HG03457 (cell line): ENCODE results near the gene LILRB5.
"Not testable (repeated sequence)": the region's sequence is repeated elsewhere in the genome, so short reads cannot be mapped to it uniquely, and the experiment has no call there.

ENCODE experiments used
- ATAC-seq: cut with Tn5 transposase; IDR thresholded peaks from one replicate; pipeline ENCODE4 v1.9.1; 2021; ENCODE audit warnings: moderate number of reproducible peaks; ENCODE audit not compliant: unreplicated experiment

The LILRB5 gene

DNA sequence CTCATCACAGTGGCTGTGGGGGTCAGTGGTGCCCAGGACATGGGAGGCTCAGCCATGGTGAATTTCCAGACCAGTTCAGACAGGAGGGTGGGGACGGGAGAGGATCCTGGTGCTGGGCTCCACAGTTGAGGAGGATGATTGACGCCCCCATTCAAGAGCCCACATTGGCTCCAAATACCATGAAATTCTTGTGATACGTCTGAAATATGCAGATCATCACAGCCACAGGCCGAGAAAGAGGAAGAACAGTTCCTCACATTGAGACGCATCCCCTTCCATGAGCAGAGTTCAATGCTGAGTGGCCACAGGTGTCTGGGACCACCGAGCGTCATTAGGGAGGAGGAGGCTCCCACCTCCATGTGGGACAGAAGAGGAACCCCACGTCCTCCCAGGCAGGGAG lies 13.3 kb downstream of the LILRB5 start:
- not testable (repeated sequence) for ATAC-seq

DNA sequence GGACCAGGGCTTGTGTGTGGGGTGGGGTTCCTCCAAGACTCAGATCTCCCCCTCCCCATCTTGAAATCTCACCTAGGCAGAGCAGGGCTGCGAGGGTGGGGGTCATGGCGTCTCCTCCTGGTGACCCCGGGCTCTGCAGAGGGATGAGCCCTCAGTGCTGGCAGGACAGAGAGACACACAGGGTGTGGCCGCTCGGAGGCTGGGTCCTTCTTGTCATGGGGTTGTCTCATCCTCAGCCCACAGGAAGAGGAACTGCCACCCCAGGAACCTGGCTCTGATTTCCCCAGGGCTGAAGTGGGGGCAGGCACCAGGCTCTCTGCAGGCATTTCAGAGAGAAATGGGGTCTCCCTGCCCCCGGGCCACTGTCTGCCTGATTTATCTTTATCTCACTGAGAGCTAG lies 14.4 kb downstream of the LILRB5 start, which contains the start of gene LILRA6:
Gene LILRA6 (minus strand): TSS at position 145 of the 400 bp plus-strand sequence.
- not testable (repeated sequence) for ATAC-seq

DNA sequence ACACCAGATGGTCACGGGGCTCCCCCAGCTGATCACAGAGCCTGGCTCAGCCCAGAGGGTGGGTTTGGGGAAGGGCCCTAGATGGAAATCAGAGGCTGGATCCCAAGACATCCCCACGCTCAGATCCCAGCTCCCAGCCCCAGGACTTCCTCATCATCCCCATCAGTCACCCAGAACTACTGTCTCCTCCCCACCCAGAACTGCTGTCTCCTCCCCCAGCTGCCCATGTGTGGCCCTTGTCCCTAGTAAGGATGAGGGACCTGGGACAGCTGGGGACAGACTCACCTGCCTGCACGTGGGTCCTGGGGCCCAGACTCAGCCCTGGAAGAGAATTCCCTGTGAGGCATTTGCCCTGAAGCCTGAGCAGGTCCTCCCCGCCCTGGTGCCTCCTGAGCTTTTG lies 14.8 kb downstream of the LILRB5 start:
- not testable (repeated sequence) for ATAC-seq

DNA sequence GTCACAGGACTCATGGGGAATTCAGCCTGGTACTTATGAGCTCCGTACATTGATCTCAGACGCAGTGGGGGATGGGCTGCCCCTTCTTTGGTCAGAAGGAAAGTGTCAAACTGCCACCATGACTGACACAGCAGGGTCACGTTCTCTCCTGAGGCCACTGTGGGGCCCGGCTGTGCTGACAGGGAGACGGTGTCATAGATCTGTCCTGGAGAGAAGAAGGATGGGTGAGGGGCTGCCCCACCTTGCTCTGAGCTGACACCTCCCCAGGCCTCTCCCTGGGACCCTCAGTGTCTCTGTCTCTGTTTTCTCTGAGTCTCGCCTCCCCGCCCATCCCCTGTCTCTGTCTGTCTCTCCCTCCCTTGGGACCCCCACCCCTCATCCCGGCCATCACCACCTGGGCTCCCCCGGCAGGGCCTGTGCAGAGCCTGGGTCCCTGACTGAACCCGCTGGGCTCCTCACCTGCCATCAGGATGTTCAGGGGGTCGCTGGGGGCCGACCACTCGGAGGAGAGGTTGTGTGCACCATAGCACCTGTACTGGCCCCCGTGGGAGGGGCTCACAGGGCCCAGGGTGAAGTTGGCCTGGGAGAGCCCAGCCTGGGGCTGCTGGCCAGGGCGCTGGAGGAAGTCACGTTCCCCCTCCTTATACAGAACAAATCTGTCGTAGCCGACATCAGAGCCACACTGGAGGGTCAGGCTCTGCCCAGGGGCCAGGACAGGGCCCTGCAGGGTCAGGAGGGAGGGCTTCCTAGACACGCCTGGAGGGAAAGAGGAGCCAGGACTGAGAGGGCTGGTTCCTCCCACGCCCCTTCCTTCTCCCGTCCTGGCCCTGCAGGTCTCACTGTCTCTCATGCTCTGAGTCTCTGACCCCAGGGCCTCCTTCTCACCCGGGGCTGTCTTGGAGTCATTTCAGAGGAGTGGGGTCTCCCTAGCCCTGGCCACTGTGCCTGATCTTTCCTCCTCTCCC lies 16.4 kb downstream of the LILRB5 start:
- ATAC-seq, result not testable (repeated sequence)

DNA sequence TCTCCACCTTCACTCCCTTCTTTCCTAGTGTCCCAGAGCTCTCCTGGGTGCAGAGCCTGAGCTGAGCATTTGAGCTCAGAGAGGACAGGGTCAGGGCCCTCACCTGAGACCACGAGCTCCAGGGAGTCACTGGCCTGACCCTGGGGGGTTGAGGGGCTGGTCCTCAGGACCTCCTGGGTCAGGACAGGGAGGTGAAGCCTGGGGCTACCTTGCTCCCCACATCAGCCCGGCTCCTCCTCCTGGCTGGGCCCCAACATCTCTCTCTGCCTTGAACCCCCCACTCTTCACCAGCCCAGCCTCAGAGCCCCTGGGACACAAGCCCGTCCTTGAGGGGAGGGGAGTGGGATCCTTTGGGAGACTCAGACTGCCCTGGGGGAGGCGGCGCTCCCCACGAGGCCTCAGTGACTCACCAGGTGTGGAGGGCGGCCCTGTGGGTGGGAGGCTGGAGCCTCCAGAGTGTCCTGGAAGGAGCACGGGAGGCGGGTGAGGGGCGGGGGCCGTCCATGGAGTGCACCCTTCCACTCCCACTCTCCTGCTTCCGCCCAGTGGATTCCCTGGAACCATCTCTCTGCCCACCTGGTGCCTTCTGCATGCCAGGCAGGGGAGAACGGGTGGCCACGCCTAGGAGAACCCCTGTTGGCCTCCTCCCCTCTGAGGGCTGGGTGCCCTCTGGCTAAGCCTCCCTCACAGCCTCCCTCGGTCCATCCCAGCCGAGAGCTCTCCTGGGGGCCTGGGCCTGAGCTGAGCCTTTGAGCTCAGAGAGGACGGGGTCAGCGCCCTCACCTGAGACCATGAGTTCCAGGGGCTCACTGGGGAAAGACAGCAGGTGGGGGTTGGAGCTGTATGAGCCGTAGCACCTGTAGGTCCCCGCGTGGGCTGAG lies 17.3 kb downstream of the LILRB5 start:
- not testable (repeated sequence) for ATAC-seq

DNA sequence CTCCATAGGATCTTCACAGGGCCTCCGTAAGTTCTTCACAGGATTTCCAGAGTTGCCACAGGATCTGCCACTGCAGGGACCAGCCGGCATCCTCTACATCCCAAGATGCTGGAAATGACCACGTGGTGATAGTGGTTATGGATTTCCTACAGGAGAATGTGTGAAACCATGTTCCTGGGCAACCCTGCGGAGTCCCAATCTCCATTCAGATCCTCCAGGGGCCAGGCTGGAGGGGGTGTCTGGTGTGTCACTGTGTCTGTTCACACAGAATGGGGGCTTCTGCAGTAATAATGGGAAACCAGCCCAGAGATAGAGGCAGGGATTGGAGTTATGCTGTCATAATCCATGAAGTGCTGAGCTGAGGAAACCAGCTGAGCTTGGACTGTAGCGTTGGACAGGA lies 23.1 kb downstream of the LILRB5 start:
- no peak for ATAC-seq

DNA sequence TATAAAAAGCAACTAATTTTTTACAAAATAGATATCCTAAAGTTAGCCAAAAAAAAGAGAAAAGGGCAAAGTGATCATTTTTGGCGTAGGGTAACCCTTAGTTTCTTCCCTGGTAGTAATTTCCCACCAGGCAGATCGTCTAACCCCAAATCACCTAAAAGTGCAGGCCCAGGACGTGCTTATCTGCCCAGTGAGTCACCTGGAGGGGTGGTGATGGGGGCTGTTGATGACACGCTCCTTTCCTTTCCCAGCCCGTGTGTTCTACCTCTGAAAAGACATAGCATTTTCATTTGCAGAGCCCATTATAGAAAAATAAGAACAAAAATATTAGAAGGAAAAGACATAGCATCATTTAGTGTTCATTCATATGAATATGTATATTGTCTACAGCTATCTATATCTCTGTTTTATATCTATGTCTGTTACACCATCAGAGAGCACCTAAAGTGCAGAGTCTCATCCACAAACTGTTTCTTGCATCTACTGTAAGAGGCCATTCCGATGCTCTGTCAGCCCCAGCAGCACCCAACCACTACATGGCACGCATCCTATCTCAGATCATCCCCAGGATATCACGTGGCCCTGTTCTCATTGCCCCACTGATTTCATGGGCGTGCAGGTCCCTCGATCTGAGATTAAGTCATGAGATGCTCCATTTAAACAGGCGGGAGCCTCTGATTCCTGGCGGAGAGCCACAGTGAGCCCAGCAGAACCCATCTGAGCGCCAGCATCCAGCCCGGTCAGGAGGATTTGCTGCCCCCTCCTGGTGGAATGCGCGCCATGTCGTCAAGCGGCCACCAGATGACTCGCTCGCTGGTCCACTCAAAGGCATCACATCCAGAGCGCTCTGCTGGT lies 25.8 kb downstream of the LILRB5 start:
- no peak for ATAC-seq

DNA sequence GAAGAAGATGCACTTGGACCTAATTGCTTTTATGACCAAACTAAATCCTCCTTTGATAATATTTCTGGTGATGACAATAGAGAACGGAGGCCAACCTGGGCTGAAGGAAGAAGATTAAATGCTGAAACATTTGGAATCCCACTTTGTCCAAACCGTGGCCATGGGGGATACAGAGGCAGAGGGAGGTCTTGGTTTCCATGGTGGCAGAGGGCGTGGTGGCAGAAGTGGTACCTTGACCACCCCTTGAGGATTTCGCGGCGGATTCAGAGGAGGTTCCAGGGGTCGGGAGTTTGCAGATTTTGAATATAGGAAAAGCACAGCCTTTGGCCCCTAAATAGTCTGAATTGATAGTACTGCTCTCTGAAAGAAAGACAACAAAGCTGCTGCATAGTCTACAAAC lies 27.0 kb downstream of the LILRB5 start:
- ATAC-seq, result no peak

DNA sequence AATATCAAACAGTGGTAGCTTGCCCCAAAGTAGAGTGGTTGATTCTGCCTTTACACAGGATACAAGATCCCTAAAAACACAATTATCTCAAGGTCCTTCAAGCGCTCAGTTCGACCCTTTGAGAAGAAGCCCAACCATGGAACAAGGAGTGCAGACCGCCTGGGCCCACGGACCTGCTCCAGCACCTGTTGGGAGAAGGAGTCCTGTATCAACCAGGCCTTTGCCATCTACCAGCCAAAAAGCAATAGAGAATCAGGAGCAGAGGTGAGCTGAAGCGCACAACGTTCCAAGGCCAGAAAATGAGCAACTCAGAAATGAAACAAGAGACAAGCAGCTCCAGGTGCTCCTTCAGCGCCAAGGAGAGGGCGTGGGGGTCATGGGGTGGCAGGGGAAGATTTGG lies 27.9 kb downstream of the LILRB5 start:
- no peak for ATAC-seq

DNA sequence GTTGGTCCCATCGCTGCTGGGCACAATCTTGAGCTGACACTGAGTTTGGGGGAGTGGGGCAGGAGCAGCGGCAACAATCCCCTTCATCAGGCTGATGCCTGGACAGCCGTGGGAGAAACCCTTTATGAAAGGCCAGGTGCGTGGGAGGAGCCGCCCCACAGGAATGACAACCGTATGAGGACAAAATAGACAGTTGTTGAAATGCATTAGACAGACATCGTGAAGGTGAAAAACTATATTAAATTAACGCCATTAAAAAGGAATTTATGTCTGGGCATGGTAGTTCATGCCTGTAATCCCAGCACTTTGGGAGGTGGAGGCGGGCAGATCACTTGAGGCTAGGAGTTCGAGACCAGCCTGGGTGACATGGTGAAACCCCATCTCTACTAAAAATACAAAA lies 32.5 kb downstream of the LILRB5 start:
- ATAC-seq, result not testable (repeated sequence)

DNA sequence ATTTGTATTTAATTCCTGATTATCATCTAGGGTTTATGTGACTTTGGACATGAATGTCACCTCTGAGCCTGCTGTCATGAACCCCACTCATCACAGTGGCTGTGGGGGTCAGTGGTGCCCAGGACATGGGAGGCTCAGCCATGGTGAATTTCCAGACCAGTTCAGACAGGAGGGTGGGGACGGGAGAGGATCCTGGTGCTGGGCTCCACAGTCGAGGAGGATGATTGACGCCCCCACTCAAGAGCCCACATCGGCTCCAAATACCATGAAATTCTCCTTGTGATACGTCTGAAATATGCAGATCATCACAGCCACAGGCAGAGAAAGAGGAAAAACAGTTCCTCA lies 33.2 kb downstream of the LILRB5 start:
- ATAC-seq, result not testable (repeated sequence)

DNA sequence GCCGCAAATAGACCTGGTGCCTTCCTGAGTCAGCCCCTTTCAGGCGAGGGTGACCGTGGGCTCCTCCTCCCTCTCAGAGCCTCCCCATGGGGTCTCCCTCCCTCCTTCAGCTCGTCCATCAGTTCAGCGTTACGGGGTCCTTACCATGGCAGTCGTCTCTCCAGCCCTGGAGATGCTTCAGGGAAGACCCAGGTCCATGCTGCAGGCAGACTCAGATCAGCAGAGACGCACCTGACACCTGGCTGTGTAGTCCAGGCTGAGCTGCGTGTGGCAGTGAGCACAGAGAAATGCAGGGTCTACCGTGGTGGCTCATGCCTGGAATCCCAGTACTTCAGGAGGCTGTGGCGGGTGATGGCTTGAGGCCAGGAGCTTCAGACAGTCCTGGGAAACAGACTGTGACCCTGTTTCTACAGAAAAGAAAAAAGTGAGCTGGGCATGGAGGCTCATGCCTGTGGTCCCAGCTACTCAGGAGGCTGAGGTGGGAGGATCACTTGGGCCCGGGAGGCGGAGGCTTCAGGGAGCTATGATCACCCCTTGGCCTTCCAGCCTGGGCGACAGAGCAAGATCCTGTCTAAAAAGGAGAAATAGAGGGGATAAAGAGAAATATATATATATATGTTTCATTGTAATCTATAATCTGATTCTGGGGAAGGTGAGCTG lies 33.7 kb downstream of the LILRB5 start:
- ATAC-seq, result not testable (repeated sequence)

DNA sequence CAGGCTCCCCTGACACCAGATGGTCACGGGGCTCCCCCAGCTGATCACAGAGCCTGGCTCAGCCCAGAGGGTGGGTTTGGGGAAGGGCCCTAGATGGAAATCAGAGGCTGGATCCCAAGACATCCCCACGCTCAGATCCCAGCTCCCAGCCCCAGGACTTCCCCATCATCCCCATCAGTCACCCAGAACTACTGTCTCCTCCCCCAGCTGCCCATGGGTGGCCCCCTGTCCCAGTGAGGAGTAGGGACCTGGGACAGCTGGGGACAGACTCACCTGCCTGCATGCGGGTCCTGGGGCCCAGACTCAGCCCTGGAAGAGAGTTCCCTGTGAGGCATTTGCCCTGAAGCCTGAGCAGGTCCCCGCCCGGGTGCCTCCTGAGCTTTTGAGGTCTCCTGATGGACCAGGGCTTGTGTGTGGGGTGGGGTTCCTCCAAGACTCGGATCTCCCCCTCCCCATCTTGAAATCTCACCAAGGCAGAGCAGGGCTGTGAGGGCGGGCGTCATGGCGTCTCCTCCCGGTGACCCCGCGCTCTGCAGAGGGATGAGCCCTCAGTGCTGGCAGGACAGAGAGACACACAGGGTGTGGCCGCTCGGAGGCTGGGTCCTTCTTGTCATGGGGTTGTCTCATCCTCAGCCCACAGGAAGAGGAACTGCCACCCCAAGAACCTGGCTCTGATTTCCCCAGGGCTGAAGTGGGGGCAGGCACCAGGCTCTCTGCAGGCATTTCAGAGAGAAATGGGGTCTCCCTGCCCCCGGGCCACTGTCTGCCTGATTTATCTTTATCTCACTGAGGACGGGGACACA lies 34.4 kb downstream of the LILRB5 start, which contains the start of gene LILRB3:
Gene LILRB3 (minus strand): TSS at position 534 of the 803 bp plus-strand sequence. CDS start 31 bp downstream, at position 503.
- ATAC-seq, result not testable (repeated sequence)

DNA sequence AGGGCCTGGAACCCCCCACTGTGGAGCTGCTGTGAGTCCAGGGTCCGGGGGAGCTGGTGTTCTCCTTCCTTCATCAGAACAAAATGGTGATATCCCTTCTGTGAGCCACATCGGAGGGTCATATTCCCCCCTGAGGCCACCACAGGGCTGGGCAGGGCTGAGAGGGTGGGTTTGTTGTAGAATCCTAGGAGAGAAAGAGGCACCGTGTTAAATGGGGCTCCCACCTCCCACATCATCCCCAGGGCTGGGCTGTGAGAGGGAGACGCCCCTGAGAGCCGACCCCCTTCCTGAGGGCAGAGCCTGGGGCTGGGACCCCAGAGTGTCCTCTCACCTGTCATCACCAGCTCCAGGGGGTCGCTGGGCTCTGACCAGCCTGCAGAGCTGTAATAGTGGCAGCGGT lies 35.1 kb downstream of the LILRB5 start:
- ATAC-seq, result not testable (repeated sequence)

DNA sequence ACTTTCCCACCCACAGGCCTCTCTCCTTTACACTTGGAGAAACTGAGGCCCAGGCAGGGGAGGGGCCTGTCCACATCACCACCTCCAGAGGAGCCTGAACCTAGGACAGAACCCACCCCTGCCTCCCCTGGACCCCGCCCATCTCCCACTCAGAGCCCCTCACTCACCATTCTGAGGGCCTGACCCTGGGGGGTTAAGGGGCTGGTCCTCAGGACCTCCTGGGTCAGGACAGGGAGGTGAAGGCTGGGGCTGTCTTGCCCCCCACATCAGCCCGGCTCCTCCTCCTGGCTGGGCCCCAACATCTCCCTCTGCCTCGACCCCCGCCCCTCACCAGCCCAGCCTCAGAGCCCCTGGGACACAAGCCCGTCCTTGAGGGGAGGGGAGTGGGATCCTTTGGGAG lies 37.4 kb downstream of the LILRB5 start:
- not testable (repeated sequence) for ATAC-seq

DNA sequence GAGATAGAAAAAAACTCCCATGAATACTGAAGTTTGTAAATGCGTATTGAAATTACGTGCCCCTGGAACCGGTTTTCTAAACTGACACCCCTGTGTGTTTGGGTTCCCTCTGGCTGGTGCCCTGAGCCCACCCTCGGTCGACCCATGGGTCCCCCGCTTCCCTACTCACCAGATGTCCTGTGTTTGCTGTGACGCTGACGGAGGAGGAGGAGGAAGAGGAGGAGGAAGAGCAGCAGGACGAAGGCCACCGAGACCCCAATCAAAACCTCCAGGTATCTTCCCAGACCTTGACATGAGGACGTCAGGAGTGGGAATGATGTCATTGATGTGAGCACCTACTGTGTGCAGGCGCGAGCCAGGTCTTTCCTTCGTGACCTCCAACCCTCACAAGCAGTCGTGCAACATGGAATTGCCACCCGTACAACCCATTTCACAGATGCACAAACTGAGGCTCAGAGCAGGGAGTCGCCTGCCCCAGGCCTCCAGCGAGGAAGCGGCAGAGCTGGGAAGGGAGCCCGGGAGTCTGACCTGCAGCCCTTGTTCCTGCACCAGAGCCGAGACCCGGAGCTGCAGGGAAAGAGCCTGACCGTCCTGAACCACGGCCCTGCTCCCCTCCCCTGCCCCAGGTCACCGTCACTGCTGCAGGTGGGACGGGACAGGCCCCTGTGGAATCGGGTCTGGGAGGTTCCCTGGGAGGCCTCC lies 38.0 kb downstream of the LILRB5 start:
- no peak for ATAC-seq

DNA sequence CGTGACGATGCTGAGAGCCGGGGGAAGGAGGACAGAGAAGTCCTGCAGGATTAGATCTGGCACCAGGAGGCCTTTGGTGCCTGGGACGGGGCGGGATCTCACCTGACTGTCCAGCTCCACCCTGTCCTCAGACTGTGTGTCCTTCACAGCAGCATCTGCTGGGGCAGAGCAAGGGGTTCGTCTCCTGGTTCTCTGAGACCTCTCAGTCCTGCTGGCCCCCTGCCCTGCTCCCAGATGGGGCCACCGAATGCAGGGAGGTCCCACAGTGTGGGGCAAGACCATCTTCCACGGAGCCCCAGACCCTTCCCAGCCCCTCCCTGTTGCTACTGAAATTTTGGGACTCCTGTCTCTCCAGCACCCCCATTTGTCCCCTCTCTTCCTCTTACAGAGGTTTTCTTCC lies 38.8 kb downstream of the LILRB5 start:
- ATAC-seq, result no peak

DNA sequence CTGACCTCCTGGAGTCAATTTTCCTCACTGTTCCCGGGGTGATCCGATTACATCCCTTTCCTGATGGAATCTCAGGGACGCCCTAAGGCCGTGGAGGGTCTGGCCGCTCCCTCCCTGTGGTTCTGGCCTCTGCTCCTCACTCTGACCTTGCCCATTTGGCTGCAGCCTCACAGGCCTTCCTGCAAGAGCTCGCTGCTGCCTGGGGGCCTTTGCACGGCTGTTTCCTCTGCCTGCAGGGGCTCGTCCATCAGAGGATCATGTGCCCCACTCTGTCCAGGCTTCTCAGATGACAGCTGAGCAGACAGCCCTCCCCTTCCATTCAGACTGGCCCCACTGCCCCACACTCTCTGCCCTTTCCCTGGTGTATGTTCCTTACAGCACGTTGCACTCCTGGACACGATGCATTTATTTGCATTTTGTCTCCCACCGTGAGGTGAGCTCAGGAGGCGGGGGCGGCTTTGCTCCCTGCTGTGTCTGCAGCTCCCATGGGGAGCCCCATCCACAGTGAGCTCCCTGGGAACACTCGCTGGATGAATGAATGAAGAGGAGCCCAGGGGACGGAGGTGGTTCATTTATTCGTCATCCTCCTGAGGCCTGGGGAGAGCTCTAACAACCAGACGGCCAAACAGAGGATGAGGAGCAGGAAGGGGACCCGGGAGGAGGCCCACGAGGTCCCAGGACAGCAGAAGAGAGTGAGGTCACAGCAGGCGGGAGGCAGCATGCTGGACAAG lies 39.4 kb downstream of the LILRB5 start:
- ATAC-seq, result not testable (repeated sequence)
